NCI-H2029 treated with DMSO at 0.1 percent for 48 hours (cell line): Measurements from ENCODE around the gene GBX1.

Source experiments
- DNase-seq: peaks from one replicate; lab custom pipeline; 2025; lab: John Stamatoyannopoulos, UW

GBX1 gene

DNA sequence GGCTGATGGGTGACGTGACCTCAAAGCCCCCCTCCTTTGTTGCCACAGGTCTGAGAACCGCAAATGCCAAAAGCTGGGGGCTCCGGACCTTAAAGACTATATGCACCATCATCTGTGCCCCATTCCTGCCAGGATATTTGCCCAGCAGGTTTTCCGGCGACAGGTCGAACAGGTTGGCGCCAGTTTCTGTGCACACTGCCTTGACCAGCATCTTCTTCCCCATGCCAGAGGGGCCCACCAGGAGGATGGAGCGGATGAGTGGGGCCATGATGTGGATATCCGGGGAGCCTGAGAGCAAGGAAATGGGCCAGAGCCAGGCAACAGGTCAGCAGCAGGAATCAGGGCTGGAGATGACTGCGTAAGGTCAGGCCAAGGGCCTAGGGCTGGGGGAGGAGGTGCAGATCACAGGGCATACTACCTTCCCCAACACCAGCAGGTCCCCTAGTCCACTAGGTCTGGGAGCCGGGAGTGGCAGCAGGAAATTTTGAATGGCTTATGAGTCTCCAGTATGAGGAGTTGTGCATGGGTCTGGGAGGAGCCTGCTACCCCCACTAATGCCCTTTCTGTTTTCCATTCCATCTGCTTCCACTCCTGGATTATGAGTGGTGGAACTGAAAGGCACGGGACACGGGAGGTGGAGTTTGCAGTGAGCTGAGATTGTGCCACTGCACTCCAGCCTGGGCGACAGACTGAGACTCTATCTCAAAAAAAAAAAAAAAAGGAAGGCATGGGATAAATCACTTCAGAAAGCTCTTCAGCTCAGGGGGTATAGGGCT, 25.9 kb upstream of the GBX1 start:
- DNase-seq, result no peak

DNA sequence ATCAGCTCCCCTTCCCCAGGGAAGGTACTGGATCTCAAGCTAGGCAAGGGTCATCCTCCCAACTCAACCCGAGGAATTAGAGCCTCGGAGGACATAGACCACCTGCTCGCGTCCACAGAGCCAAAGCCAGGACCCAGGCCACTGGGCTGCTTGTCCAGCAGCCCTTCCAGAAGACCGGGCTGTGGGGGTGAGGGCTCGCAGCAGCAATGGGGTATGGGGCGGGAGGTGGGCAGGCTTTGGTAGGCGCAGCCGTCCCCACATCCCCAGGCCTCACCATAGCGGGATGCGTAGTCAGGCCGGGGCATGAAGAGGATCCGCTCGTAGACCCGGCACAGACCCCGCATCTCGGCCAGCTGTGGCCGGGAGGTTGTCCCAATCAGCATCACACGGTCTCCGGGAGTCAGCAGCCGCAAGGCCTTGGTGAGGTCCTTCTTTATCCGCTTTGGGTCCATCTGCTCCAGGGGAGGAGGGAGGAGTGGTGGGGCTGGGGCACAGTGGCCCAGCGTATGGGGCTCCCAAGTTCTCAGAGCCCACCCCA, 24.6 kb upstream of the GBX1 start:
- DNase-seq, result no peak

GRCh38 chr7:151191544-151191943, 24.1 kb upstream of the GBX1 start:
- DNase-seq, result no peak

GRCh38 chr7:151189038-151189437, 21.5 kb upstream of the GBX1 start:
- no peak for DNase-seq

DNA sequence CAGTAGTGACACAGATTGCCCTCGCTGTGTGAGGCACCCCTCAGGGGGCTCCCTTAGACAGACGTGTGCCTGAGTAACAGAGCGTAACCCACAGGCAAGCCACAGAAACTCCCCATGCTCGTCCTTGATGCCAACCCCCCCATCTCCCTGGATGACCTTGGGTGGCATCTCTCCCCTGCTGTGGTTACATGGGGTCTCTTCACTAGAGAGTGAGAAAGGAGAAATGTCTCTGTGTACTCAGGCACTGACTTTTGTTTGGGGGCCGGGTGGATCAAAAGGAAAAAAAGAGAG, 20.7 kb upstream of the GBX1 start:
- DNase-seq, result no peak

DNA sequence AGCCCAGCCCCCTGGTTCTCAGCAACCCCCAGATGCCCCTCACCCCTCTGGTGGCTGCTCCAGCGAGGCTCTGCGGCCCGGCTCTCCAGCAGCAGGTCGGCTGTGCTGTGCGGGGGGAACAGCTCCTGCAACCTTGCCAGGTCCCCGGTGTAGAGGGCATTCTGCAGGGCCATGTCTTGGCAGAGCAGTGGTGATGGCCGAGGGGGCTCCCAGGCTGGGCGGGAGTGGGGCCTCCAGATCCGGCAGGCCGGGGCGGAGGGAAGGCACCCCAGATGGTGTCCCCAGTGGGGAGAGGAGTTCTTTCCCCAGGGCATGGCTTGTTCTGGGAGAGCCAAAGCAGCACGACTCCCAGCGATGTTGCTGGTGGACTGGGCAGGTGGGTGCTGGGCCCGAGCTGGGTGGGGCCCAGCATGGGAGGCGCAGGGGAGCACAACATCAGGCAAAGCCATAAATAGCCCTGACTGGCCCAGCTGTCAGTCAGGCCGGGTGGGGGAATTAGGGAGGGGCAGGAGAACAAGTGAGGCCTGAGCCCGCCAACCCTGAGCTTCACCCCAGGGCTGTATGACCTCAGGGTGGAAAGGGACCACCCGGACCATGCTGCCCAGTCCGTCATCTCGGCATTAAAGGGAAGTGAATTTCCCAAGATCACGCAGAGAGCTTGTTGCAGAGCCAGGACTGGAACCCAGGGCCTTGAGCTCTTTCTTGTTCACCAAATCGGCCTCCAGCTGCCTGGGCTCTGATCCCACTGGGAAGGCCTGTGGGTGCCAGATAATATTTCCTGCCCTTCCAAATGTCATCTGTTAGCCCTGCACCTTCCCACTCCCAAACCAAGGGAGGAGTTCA, 20.1 kb upstream of the GBX1 start:
- no peak for DNase-seq

DNA sequence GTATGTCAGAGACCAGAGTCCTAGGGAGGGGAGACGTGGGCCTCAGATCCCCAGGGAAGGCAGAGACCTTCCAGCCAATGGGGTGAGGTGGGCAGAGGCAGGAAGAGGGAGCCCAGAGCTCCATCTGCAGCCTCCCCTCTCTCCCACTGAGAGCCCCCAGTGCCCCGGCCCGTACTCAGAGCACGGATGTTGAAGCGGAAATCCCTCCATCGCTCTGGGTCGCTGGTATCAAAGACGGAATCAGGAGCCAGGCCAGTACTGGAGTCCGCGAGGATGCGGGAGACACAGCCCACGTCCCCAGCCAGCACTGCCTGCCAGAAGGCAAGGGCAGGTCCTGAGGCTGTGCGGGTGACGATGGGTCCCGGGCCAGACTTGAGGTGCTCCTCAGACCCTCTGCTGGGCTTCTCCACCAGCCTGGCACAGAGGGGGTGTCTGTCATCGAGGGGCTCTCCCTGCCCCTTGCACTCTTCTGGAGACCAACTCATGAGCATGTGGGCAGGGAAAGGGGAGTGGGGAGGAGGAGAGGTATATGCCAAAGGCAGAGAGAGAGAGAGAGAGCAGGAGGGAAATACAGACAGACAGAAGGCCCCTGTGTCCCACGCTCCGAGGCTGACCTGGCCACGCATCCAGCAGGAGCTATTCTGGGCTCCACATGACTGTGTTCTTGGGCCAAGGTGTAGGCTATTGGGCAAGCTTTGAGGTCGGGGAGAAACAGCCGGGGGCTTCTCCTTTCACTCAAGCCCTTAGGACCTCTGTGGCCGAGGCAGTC, 19.3 kb upstream of the GBX1 start, which contains the start of gene ASB10:
ASB10 (minus strand) TSS at position 611 of the 769 bp plus-strand sequence; CDS start at position 491, 120 bp downstream.
- no peak for DNase-seq

- no peak for DNase-seq
Measured at GRCh38 chr7:151185762-151186639, 18.5 kb upstream of the GBX1 start.

DNA sequence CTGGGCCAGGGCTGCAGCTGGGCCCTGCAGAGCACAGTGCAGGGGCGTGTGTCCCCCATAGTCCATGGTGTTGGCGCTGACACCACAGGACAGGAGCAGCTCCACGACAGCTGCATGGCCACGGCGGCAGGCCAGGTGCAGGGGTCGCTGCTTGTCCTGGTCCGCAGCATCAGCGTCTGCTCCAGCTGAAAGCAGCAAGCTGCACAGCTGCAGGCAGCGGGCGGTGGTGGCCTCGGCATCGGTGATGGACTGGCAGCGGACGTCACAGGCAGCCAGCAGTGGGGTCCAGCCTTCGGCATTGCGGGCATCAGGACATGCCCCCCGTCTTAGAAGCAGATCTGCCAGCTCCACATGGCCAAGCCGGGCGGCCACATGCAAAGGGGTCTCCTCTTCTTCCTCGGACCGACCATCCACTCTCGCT, 13.5 kb upstream of the GBX1 start:
- DNase-seq, result no peak

GRCh38 chr7:151179946-151180345, 12.5 kb upstream of the GBX1 start:
- DNase-seq, result no peak

- no peak for DNase-seq
Measured at GRCh38 chr7:151179287-151179860, 11.9 kb upstream of the GBX1 start.

GRCh38 chr7:151178831-151179230, 11.3 kb upstream of the GBX1 start:
- DNase-seq, result no peak

DNA sequence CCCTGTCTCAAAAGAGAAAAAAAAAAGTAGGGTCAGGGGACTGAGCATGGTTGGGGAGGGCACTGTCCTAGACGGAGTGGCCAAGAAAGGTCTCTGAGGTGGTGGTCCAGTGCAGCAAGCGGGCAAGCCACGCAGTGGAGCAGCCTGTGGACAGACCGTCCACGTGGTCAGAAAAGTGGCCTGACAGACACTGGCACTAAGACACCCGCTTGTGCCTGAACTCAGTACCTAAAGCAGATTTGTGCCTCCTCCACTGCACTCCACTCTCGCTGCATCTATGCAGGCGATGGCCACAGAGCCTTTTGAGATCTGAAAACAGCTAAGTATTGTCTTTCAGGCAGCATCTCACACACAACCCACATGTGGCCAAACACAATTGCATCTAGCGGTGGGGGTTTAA, 10.7 kb upstream of the GBX1 start:
- DNase-seq, result no peak

- DNase-seq, result no peak
Measured at GRCh38 chr7:151177310-151177709, 9.8 kb upstream of the GBX1 start.

DNA sequence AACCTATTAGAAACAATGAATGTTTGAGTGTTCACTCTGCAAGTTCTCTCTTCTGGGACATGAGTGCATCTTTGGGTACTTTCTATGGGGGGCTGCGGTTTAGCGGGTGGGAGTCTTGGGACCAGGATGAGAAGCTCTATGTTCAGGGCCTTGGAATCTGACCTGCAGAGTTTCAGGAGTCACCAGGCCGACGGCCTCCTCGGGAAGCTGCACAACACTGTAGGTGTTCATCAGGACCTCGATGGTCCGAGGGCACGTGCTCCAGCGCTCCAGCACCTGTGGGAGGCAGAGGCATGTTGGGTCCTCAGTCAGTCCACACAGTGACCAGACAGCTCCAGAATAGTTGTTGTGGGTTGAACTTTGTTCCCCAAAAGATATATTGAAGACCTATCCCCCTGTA, 8.9 kb upstream of the GBX1 start:
- DNase-seq, result no peak

GRCh38 chr7:151175793-151176311, 8.4 kb upstream of the GBX1 start:
- no peak for DNase-seq

DNA sequence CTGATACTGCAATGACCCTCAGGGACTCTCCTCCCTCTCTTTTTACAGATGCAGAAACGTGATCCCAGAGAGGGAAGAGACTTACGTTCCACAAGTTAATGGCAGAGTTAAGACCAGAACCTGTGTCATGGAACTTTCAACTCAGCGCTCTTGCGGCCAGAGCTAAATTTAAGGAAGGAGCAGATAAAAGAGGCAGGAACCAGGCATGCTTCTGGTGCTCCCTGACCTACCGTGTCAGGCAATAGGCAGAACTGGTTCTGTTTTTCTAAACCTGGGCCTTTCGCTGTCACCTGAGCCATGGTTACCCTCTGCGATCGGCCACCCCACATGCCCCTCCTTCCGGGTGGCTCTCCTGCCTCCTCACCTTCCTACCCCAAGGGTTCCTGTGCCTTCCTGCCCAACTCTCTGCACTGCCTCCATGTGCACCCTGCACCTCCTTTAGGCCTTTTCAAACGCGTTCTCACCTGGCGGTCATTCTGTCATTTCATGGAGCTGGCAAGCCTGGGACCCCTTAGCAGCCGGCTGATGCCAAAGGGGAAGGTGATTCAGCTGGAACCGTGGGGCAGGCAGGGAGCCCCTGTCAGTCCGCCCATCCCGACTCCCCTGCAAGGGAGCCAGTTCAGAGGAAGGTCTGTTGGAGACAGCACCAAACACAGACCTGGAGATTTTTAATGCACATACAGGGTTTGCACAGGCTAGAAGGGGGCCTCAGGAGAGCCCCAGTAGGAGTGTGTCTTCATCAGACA, 7.7 kb upstream of the GBX1 start:
- DNase-seq, result no peak

GRCh38 chr7:151174246-151175046, 7.0 kb upstream of the GBX1 start:
- DNase-seq, result no peak
